BLaER1 treated with 17β-estradiol and CSF1 and Interleukin-3, amounts not matched to agents 10 nM and 100 nM (cell line): ENCODE results near the gene TNPO2.
A peak's percentile ranks its signal among the peaks of the same experiment; 100 is the strongest.
"Not testable (repeated sequence)": the region's sequence is repeated elsewhere in the genome, so short reads cannot be mapped to it uniquely, and the experiment has no call there.

Source experiments
- H3K27ac ChIP-seq, 11 experiments: shearing (Covaris generic); formaldehyde crosslinking; 2 replicates each; pipeline ENCODE4 v1.8.1; 2022
- H3K27me3 ChIP-seq, 11 experiments: shearing (Covaris generic); formaldehyde crosslinking; 2 replicates each; pipeline ENCODE4 v1.8.1; 2022
- H3K36me3 ChIP-seq, 11 experiments: shearing (Covaris generic); formaldehyde crosslinking; 2 replicates each; pipeline ENCODE4 v1.8.1; 2022
- H3K4me1 ChIP-seq, 10 experiments: shearing (Covaris generic); formaldehyde crosslinking; 2 replicates each; pipeline ENCODE4 v1.8.1; 2022
- H3K4me2 ChIP-seq, 11 experiments: shearing (Covaris generic); formaldehyde crosslinking; 2 replicates each; pipeline ENCODE4 v1.8.1; 2022
- H3K4me3 ChIP-seq, 10 experiments: shearing (Covaris generic); formaldehyde crosslinking; 2 replicates each; pipeline ENCODE4 v1.8.1; 2022
- H3K9ac ChIP-seq, 11 experiments: shearing (Covaris generic); formaldehyde crosslinking; 2 replicates each; pipeline ENCODE4 v1.8.1; 2022
- H3K9me3 ChIP-seq, 11 experiments: shearing (Covaris generic); formaldehyde crosslinking; replicated peaks in 1 of 11; 2 replicates each; pipeline ENCODE4 v1.8.1; 2022
- H4K20me1 ChIP-seq, 11 experiments: shearing (Covaris generic); formaldehyde crosslinking; 2 replicates each; pipeline ENCODE4 v1.8.1; 2022
- Cebpa-rat ChIP-seq, 11 experiments: shearing (Covaris generic); IDR thresholded peaks; 2 replicates each; pipeline ENCODE4 v1.8.1; 2022

TNPO2 gene

DNA sequence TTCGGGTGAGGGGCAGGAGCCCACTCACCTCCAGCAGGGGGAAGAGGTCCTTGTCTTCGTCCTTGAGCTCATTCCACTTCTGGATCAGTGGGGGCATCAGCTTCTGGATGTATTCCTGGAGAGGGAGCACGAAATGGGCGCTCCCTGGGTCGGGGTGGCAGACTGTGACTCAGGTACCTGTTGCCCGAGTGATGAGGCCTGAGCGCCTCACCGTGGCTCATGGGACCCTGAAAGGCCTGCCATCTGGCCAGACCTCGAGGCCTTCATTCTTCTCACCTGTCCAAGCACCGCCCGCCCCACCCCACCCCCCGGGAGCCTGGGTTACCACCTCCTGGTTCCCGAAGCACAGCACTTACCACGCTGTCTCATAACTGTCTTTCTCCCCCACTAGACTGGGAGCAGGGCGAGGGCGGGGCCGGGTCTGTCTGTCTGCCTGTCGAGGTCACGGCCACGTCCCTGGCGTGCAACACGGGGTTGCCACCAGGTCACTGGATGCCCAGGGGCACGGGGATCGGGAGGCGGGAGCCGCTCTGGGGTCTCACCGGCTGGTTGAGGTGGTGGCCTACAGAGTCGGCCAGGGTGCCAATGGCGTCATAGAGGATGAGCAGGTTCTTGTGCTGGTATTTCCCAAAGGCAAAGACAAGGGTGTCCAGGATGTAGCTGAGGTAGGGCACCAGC is 17.9 kb downstream of the TNPO2 start:
- Histone ChIP-seq H3K36me3 (peaks cover 99 to 100% (median 100%) of the 10 kb centered on the region in 11 experiments), H3K4me1 (no peaks in the 10 kb centered on the region), H3K9me3 (no peaks in the 10 kb centered on the region), H3K4me3 (no peak overlapping the region), H3K4me2 (no peak overlapping the region), H3K27ac (no peak overlapping the region), H4K20me1 (peaks cover 0 to 98% (median 78%) of the 10 kb centered on the region in 11 experiments; a peak in 19 of 22 replicates), H3K27me3 (no peaks in the 10 kb centered on the region), H3K9ac (no peak overlapping the region)
- TF ChIP-seq Cebpa-rat (IDR thresholded peaks at IDR 0.05), result no peak

DNA sequence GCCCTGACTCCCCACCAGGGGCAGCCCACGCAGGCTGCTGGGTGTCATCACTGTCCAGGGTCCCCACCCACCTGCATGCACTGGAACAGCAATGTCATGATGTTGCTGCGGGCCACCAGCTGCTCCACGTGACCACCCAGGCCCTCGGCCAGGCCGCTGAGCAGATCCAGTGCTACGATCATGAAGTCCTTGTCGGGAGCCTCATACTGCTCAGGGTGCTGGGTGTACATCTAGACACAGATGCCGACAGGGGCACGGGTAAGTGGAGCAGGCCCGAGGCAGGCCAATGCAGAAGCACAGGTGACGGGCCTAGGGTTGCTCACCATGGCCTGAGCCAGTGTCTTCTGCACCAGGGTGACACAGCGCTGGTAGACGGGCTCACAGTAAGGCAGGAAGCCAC is 18.6 kb downstream of the TNPO2 start:
- Histone ChIP-seq H3K27ac (no peak overlapping the region), H3K36me3 (peaks cover 96 to 100% (median 98%) of the 10 kb centered on the region in 11 experiments), H3K4me3 (no peak overlapping the region), H4K20me1 (peaks cover 0 to 94% (median 73%) of the 10 kb centered on the region in 11 experiments; a peak in 19 of 22 replicates), H3K27me3 (no peaks in the 10 kb centered on the region), H3K9ac (no peak overlapping the region), H3K4me1 (no peaks in the 10 kb centered on the region), H3K9me3 (no peaks in the 10 kb centered on the region), H3K4me2 (no peak overlapping the region)
- TF ChIP-seq Cebpa-rat (IDR thresholded peaks at IDR 0.05), result no peak

DNA sequence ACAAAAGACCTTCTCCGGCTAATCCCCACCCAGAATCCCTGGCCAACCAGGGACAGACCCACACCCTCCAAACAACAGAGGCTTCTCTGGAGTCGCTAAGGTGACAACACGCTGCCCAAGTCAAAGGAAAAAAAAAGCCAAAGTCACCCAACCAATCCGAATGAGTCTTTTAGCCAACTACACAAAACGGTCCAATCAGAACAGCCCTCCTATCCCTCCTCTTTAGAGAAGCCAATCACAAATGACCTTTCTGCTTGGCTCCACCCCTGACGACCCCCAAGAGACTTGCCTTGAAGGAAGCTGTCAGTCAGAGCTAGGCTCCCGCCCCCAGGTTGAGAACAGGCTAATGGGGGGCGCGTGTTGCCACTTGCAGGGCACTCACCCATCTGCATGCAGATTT is 20.7 kb downstream of the TNPO2 start:
- no peaks in the 10 kb centered on the region for H3K27me3 ChIP-seq
- no peak overlapping the region for H3K4me3 ChIP-seq
- TF ChIP-seq Cebpa-rat (IDR thresholded peaks at IDR 0.05), result no peak
- peaks cover 97 to 100% (median 98%) of the 10 kb centered on the region in 11 experiments for H3K36me3 ChIP-seq
- H3K4me2 ChIP-seq, result no peak overlapping the region
- H3K9me3 ChIP-seq, result no peaks in the 10 kb centered on the region
- no peak overlapping the region for H3K9ac ChIP-seq
- H3K27ac ChIP-seq, result no peak overlapping the region
- H3K4me1 ChIP-seq, result peaks cover 1 to 20% (median 11%) of the 10 kb centered on the region in 10 experiments; a peak in 18 of 20 replicates
- H4K20me1 ChIP-seq, result peaks cover 0 to 80% (median 62%) of the 10 kb centered on the region in 11 experiments; a peak in 19 of 22 replicates

DNA sequence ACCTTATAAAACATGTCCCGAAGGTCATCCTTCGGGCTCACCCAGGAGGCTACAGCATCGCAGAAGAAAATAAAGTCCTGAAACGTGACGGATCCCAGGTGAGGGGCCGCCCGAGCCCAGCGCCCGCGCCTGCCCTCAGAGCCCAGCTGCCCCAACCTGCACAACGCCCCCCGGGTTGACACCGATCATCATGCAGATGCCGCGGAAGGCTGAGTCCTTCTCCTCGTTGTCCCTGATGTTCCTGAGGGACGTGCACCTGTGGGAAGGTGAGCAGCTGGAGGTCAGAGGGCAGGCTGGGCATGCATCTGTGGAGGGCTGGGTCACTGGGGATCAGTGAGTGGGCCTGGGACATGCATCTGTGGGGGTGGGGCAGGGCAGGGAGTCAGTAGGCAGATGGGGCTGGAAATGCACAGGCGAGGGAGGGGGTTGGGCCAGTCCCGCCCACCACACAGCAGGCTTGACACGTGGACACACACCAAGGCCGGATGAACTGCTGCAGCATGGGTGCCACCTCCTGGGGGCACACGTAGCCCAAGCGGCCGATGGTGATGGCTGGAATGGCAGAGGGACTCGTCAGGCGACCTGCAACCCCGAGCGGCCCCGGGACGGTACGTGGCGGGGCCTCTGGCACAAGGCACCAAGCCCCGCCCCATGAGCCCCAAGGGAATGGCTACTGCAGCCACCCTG is 22.0 kb downstream of the TNPO2 start:
- Histone ChIP-seq H3K36me3 (peaks cover 84 to 94% (median 89%) of the 10 kb centered on the region in 11 experiments), H3K4me2 (no peak overlapping the region), H3K4me1 (peaks cover 14 to 33% (median 23%) of the 10 kb centered on the region in 10 experiments; a peak in 19 of 20 replicates), H3K9ac (no peak overlapping the region), H3K9me3 (no peaks in the 10 kb centered on the region), H4K20me1 (peaks cover 0 to 70% (median 60%) of the 10 kb centered on the region in 11 experiments; a peak in 19 of 22 replicates), H3K27ac (no peak overlapping the region), H3K4me3 (no peak overlapping the region), H3K27me3 (no peaks in the 10 kb centered on the region)
- TF ChIP-seq Cebpa-rat (IDR thresholded peaks at IDR 0.05), result no peak

DNA sequence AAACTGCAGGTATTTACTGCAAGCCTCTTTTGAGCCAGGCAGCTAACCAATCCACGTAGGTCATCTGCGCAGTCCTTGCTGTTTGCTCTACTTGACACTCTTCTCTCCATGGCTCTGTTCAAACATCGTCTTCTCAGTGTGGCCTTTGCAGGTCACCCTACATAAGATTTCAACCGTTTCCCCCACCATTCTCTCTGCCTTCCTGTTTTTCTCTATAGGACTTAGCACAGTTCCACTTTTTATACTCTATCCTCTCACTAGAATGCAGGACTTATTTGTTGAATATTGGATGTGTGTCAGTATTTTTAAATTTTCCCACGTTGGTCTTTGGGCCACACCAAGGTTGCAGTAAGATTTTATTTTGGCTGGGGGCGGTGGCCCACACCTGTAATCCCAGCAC is 25.6 kb downstream of the TNPO2 start:
- no peaks in the 10 kb centered on the region for H3K27me3 ChIP-seq
- peak overlapping the region; percentile 89 to 98 (median 94); a peak in 21 of 22 replicates for H3K4me2 ChIP-seq
- peak overlapping the region in 4 of 11 experiments; percentile 6 to 85 (median 73); a peak in 5 of 22 replicates for H3K27ac ChIP-seq
- no peaks in the 10 kb centered on the region for H3K9me3 ChIP-seq
- H3K4me3 ChIP-seq, result peak overlapping the region in 2 of 10 experiments; percentile 19 to 79; a peak in 1 of 20 replicates
- peaks cover 0 to 34% (median 30%) of the 10 kb centered on the region in 11 experiments; a peak in 19 of 22 replicates for H4K20me1 ChIP-seq
- TF ChIP-seq Cebpa-rat (IDR thresholded peaks at IDR 0.05), result no peak
- peaks cover 48 to 63% (median 53%) of the 10 kb centered on the region in 11 experiments for H3K36me3 ChIP-seq
- H3K9ac ChIP-seq, result peak overlapping the region in 10 of 11 experiments; percentile 12 to 87 (median 79); a peak in 13 of 22 replicates
- H3K4me1 ChIP-seq, result peaks cover 23 to 50% (median 38%) of the 10 kb centered on the region in 10 experiments

DNA sequence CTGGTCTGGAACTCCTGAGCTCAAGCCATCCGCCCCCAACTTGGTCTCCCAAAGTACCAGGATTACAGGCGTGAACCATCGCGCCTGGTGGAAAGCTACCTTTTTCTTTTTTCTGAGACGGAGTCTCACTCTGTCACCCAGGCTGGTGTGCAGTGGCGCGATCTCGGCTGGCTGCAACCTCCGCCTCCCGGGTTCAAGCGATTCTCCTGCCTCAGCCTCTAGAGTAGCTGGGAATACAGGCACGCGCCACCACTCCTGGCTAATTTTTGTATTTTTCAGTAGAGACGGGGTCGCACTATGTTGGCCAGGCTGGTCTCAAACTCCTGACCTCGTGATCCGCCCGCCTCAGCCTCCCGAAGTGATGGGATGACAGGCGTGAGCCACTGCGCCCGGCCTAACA is 26.3 kb downstream of the TNPO2 start:
- Histone ChIP-seq H4K20me1 (peaks cover 0 to 27% (median 23%) of the 10 kb centered on the region in 11 experiments; a peak in 17 of 22 replicates), H3K4me3 (peak overlapping the region; percentile 74 to 94 (median 78)), H3K36me3 (peaks cover 41 to 63% (median 52%) of the 10 kb centered on the region in 11 experiments), H3K4me1 (peaks cover 23 to 50% (median 38%) of the 10 kb centered on the region in 10 experiments), H3K27ac (peak overlapping the region; percentile 66 to 85 (median 75); a peak in 21 of 22 replicates), H3K9ac (peak overlapping the region; percentile 71 to 87 (median 84)), H3K4me2 (peak overlapping the region; percentile 89 to 98 (median 94))
- H3K9me3 ChIP-seq, H3K27me3 ChIP-seq: not testable (repeated sequence)

DNA sequence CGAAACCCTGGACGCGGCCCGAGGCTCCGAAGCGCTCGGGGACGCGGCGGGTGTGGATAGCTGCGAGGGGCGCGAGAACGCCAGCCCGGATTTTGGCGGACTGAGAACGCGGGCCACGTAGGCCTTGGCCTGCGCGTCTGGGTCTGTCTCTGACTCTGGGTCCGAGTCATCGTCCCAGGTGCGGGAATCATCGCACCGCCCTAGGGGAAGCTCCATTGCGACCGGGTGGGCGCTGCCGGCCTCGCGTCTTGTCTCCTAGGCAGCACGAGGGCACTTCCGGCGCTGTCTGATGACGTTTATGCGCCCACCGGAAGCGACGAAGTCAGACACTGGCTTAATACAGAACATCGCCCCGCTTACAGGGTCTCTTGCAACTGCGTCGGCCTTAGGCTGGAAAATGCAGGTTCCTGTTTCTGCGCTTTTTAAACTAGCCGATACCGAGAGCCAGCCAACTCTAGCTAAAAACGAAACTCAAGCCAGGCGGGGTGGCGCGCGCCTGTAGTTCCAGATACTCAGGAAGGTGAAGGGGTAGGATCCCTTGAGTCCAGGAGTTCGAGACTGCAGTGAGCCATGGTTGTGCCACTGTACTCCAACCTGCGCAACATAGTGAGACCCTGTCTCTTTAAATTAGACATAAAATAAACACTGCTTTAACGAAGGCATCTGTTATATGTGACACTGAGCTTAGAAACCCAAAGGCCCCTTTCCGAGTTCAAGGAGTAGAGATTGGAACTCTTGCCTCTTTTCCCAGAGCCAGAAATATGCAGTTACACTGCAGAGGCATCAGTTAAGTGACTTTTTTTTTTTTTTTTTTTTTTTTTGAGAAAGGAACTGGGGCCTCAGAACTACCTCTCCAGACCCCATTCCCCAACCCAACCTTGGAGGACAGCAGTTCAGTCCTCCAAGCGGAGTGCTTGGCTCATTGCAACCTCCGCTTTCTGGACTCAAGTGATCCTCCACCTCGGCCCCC is 27.1 kb downstream of the TNPO2 start, which contains the start of gene FBXW9:
Gene FBXW9 (minus strand): TSS at position 266 of the 970 bp plus-strand sequence. CDS start 50 bp downstream, at position 216.
- peaks cover 23 to 50% (median 38%) of the 10 kb centered on the region in 10 experiments for H3K4me1 ChIP-seq
- peak within 1 kb of the TSS; percentile 66 to 85 (median 75) for H3K27ac ChIP-seq
- H3K4me2 ChIP-seq, result peak within 1 kb of the TSS; percentile 89 to 98 (median 94)
- H3K9me3 ChIP-seq, result no peaks in the 10 kb centered on the region
- peaks cover 0 to 20% (median 15%) of the 10 kb centered on the region in 11 experiments; a peak in 15 of 22 replicates for H4K20me1 ChIP-seq
- no peaks in the 10 kb centered on the region for H3K27me3 ChIP-seq
- TF ChIP-seq Cebpa-rat (IDR thresholded peaks at IDR 0.05), result 0 out of 22 replicates have a peak, but pooled peaks of 1 of the 11 experiments have one; percentile 25
- H3K4me3 ChIP-seq, result peak within 1 kb of the TSS; percentile 74 to 94 (median 78)
- H3K9ac ChIP-seq, result peak within 1 kb of the TSS; percentile 71 to 87 (median 84)
- peaks cover 33 to 60% (median 44%) of the 10 kb centered on the region in 11 experiments for H3K36me3 ChIP-seq

DNA sequence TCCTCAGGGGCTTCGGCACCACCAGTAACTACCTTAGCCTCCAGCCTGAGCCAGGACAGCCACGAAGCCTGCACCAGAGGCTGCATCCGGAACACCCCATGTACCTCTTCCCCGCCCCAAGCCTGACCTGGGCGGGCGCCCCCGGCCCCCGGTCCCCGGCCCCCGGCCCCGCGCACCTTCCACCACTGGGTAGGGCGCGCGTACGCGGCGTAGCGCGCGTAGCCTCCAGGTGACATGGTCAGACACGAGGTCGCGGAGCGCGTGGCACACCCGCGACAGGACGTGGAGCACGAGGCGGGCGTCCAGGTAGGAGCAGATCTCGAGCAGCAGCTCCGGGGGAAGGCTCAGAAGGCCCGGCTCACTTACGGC is 27.8 kb downstream of the TNPO2 start:
- Histone ChIP-seq H3K9me3 (no peaks in the 10 kb centered on the region), H3K9ac (peak overlapping the region; percentile 71 to 87 (median 84)), H3K4me1 (peaks cover 28 to 56% (median 43%) of the 10 kb centered on the region in 10 experiments), H3K4me2 (peak overlapping the region; percentile 89 to 98 (median 94)), H3K4me3 (peak overlapping the region; percentile 74 to 94 (median 78)), H3K36me3 (peaks cover 27 to 60% (median 37%) of the 10 kb centered on the region in 11 experiments), H3K27ac (peak overlapping the region; percentile 43 to 85 (median 75); a peak in 21 of 22 replicates), H4K20me1 (peaks cover 0 to 13% (median 8%) of the 10 kb centered on the region in 11 experiments; a peak in 11 of 22 replicates), H3K27me3 (no peaks in the 10 kb centered on the region)
- TF ChIP-seq Cebpa-rat (IDR thresholded peaks at IDR 0.05), result no peak
